Panc1 (cell line): ENCODE data around the gene TGFB2. TPM values are rescaled to one million over a fixed set of nuclear protein-coding genes. Genes with fewer than 3 reads are reported as not detected.

ENCODE experiments used
- ATAC-seq: fragments of 200-7000 bp; cut with Tn5 transposase; 2 replicates; pipeline ENCODE4 v1.9.1; 2020; ENCODE audit warnings: mild to moderate bottlenecking, moderate library complexity
- BruUV-seq: library from RNA; stranded (reverse); fragments of 400-500 nt; replicated peaks from 2 replicates; lab custom pipeline; 2021; lab: Mats Ljungman, UMichigan
- CTCF ChIA-PET: fragments of 300-600 bp; sonication (Branson Sonifier 250); formaldehyde crosslinking; loops from one replicate; lab custom pipeline; 2022; ENCODE audit warnings: antibody characterized with exemption; lab: Charles Lee
- POLR2A ChIA-PET: fragments of 300-600 bp; sonication (Branson Sonifier 250); formaldehyde crosslinking; loops from one replicate; lab custom pipeline; 2022; ENCODE audit warnings: antibody characterized with exemption; lab: Charles Lee
- DNase-seq: peaks from one replicate; pipeline ENCODE4 v3.0.0-alpha.2; 2010; ENCODE audit warnings: low read depth, low spot score
- H3K27ac ChIP-seq: 2 replicates; pipeline ENCODE4 v1.5.1; 2011; ENCODE audit warnings: mild to moderate bottlenecking, low read length, inconsistent platforms
- H3K27me3 ChIP-seq: fragments of 200-500 bp; sonication (Bioruptor generic); 2 replicates; pipeline ENCODE4 v1.6.0; 2014; ENCODE audit warnings: low read length, inconsistent platforms; ENCODE audit not compliant: control insufficient read depth, insufficient read depth
- H3K36me3 ChIP-seq: fragments of 200-500 bp; sonication (Bioruptor generic); 2 replicates; pipeline ENCODE4 v1.5.1; 2014; ENCODE audit warnings: inconsistent platforms, mild to moderate bottlenecking, low read length, moderate library complexity; ENCODE audit not compliant: control insufficient read depth, insufficient read depth
- H3K4me1 ChIP-seq: 2 replicates; pipeline ENCODE4 v1.5.1; 2011; ENCODE audit warnings: inconsistent platforms, mild to moderate bottlenecking, low read length, moderate library complexity; ENCODE audit not compliant: control insufficient read depth, insufficient read depth
- H3K4me3 ChIP-seq, 2 experiments: 2 replicates each; pipeline ENCODE4 v1.5.1; 2011 to 2012; ENCODE audit warnings: low read depth in 2 of 2, low read length in 2 of 2, mild to moderate bottlenecking in 2 of 2, inconsistent platforms in 1 of 2, moderate library complexity in 1 of 2
- H3K9me3 ChIP-seq: fragments of 200-500 bp; sonication (Bioruptor generic); 2 replicates; pipeline ENCODE4 v1.5.1; 2014; ENCODE audit warnings: low read depth, mild to moderate bottlenecking, inconsistent platforms, low read length, moderate library complexity; ENCODE audit not compliant: control insufficient read depth, insufficient read depth
- POLR2AphosphoS5 ChIP-seq: IDR thresholded peaks from 2 replicates; pipeline ENCODE4 v1.6.1; 2012; ENCODE audit warnings: mild to moderate bottlenecking, low read depth, low read length, moderate library complexity
- SIN3A ChIP-seq: IDR thresholded peaks from 2 replicates; pipeline ENCODE4 v1.6.1; 2012; ENCODE audit warnings: low read depth, mild to moderate bottlenecking, low read length, moderate library complexity, borderline replicate concordance; ENCODE audit not compliant: insufficient read depth
- TCF7L2 ChIP-seq: IDR thresholded peaks from 2 replicates; pipeline ENCODE4 v1.6.1; 2011; ENCODE audit warnings: mild to moderate bottlenecking, low read depth, low read length, inconsistent platforms
- in situ Hi-C: cut with HindIII; loops from 2 replicates; pipeline ENCODE4 v1.10.0; 2016; ENCODE audit warnings: low sequenced_read_pairs, low pct_unique_long_range_greater_than_20kb
- intact Hi-C: fragments of 100-400 bp; cut with micrococcal nuclease; formaldehyde crosslinking; loops from one replicate; pipeline ENCODE4 v1.10.0; 2022; ENCODE audit not compliant: unreplicated experiment
- total RNA-seq: library from RNA; stranded (reverse); gene quantifications from one replicate; pipeline ENCODE4 v1.2.1, GENCODE V29; 2021; ENCODE audit not compliant: unreplicated experiment
- TF ChIP-seq, protein P1 (sequence below): fragments of 450-650 bp; IDR thresholded peaks from 2 replicates; pipeline ENCODE4 v1.5.1; 2017; ENCODE audit warnings: mild to moderate bottlenecking
- TF ChIP-seq, protein P2 (sequence below), 2 experiments: IDR thresholded peaks; 2 replicates each; pipeline ENCODE4 v1.6.1; 2011 to 2012; ENCODE audit warnings: low read depth in 2 of 2, control low read depth in 1 of 2, low read length in 1 of 2, mild to moderate bottlenecking in 1 of 2, moderate library complexity in 1 of 2; ENCODE audit not compliant: insufficient read depth in 1 of 2

The TGFB2 gene
- total RNA-seq, 1 experiment from 2014 or later = 58.9 TPM

DNA sequence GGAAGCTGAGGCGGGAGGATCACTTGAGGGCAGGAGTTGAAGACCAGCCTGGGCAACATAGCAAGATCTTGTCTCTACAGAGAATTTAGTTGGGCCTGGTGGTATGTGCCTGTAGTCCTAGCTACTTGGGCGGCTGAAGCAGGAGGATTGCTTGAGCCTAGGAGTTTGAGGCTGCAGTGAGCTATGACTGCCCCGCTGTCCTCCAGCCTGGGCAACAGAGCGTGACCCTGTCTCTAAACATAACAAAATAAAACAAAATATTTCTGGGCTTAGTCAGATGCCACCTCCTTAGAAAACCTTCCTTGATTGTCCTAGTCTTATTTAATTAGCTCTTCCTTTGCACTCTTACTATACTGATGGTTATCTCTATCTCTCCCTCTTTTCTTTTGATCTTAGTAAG, 8.5 kb downstream of the TGFB2 start:
- in situ Hi-C loops (no loop called here), intact Hi-C loops (loop anchor here (10.0 kb wide), 1 partner anchor 321 kb away; no protein-coding TSS in a partner anchor)
- Histone ChIP-seq H3K4me3 (no peak overlapping the region), H3K27me3 (no peaks in the 10 kb centered on the region), H3K9me3 (no peaks in the 10 kb centered on the region), H3K27ac (peak overlapping the region; percentile 75), H3K4me1 (peaks cover 80% of the 10 kb centered on the region), H3K36me3 (no peaks in the 10 kb centered on the region; the same call in 1 of the 2 replicates)
- TF ChIP-seq SIN3A (no peak), TCF7L2 (peak; percentile 54; the same call in 1 of the 2 replicates)
- TF ChIP-seq, protein P1, sequence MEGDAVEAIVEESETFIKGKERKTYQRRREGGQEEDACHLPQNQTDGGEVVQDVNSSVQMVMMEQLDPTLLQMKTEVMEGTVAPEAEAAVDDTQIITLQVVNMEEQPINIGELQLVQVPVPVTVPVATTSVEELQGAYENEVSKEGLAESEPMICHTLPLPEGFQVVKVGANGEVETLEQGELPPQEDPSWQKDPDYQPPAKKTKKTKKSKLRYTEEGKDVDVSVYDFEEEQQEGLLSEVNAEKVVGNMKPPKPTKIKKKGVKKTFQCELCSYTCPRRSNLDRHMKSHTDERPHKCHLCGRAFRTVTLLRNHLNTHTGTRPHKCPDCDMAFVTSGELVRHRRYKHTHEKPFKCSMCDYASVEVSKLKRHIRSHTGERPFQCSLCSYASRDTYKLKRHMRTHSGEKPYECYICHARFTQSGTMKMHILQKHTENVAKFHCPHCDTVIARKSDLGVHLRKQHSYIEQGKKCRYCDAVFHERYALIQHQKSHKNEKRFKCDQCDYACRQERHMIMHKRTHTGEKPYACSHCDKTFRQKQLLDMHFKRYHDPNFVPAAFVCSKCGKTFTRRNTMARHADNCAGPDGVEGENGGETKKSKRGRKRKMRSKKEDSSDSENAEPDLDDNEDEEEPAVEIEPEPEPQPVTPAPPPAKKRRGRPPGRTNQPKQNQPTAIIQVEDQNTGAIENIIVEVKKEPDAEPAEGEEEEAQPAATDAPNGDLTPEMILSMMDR = no peak
- DNase-seq (no peak), ATAC-seq (peak; percentile 31; the same call in 1 of the 2 replicates)
- ChIA-PET CTCF (no interaction called here), POLR2A (interaction anchor here (0.6 kb wide), 1 partner anchor 9 kb away, joined by 3 read pairs; no protein-coding TSS in a partner anchor)
- BruUV-seq = no TSS peak

DNA sequence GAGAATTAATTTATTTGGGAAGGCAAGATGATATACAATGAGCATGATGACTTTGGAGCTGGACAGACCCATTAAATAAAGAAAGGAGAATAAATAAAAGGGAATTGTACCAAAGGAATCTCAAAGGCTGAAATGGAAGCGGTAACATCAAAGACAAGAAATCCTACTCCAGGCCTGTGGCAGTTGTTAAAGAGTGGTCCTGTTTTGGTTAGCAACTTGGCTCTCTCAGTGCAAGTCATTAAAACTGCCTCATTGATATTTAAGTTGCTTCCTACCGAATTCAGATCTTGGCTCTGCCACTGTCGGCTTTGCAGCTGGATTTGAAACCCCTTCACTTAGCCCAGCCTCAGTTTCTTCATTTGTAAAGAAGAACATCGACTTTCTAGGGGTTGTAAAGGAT, 10.1 kb downstream of the TGFB2 start:
- intact Hi-C loops = loop anchor here (10.0 kb wide), 1 partner anchor 320 kb away; no protein-coding TSS in a partner anchor
- Histone ChIP-seq H3K36me3 (no peaks in the 10 kb centered on the region; the same call in 1 of the 2 replicates), H3K27ac (peak overlapping the region; percentile 100), H3K4me1 (peaks cover 86% of the 10 kb centered on the region), H3K9me3 (no peaks in the 10 kb centered on the region), H3K4me3 (no peak overlapping the region), H3K27me3 (no peaks in the 10 kb centered on the region)
- BruUV-seq = no TSS peak
- in situ Hi-C loops = no loop called here
- TF ChIP-seq, protein P2, sequence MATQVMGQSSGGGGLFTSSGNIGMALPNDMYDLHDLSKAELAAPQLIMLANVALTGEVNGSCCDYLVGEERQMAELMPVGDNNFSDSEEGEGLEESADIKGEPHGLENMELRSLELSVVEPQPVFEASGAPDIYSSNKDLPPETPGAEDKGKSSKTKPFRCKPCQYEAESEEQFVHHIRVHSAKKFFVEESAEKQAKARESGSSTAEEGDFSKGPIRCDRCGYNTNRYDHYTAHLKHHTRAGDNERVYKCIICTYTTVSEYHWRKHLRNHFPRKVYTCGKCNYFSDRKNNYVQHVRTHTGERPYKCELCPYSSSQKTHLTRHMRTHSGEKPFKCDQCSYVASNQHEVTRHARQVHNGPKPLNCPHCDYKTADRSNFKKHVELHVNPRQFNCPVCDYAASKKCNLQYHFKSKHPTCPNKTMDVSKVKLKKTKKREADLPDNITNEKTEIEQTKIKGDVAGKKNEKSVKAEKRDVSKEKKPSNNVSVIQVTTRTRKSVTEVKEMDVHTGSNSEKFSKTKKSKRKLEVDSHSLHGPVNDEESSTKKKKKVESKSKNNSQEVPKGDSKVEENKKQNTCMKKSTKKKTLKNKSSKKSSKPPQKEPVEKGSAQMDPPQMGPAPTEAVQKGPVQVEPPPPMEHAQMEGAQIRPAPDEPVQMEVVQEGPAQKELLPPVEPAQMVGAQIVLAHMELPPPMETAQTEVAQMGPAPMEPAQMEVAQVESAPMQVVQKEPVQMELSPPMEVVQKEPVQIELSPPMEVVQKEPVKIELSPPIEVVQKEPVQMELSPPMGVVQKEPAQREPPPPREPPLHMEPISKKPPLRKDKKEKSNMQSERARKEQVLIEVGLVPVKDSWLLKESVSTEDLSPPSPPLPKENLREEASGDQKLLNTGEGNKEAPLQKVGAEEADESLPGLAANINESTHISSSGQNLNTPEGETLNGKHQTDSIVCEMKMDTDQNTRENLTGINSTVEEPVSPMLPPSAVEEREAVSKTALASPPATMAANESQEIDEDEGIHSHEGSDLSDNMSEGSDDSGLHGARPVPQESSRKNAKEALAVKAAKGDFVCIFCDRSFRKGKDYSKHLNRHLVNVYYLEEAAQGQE (IDR thresholded peaks at IDR 0.05; ENCODE audit: insufficient read depth in 1 of 2, low read depth in 2 of 2, low read length in 1 of 2) = no peak
- TF ChIP-seq POLR2AphosphoS5 (no peak), SIN3A (no peak), TCF7L2 (no peak)
- TF ChIP-seq, protein P1 = no peak
- no peak for ATAC-seq
- CTCF ChIA-PET = no interaction called here
- POLR2A ChIA-PET = no interaction called here
- no peak for DNase-seq
